GM11168 (cell line): ENCODE measurements around the gene KAT2B.

Experiments
- in situ Hi-C: fragments of 300-500 bp; cut with MboI; formaldehyde crosslinking; loops from one replicate; pipeline ENCODE4 v1.12.0; 2022; ENCODE audit warnings: low sequenced_read_pairs; ENCODE audit not compliant: unreplicated experiment

The KAT2B gene

GRCh38 chr3:20083953-20084352 is 43.7 kb downstream of the KAT2B start:
- in situ Hi-C loops = no loop called here

GRCh38 chr3:20091331-20092047 is 51.2 kb downstream of the KAT2B start:
- in situ Hi-C loops = no loop called here

- in situ Hi-C loops = no loop called here
Measured at GRCh38 chr3:20095470-20095869, 55.2 kb downstream of the KAT2B start.

GRCh38 chr3:20096135-20096685 is 56.0 kb downstream of the KAT2B start:
- in situ Hi-C loops = no loop called here

- in situ Hi-C loops = no loop called here
Measured at GRCh38 chr3:20097015-20097414, 56.8 kb downstream of the KAT2B start.

GRCh38 chr3:20099060-20099459 is 58.8 kb downstream of the KAT2B start:
- in situ Hi-C loops = no loop called here

GRCh38 chr3:20100151-20100550 is 59.9 kb downstream of the KAT2B start:
- in situ Hi-C loops = no loop called here

- in situ Hi-C loops = no loop called here
Measured at GRCh38 chr3:20101041-20101440, 60.8 kb downstream of the KAT2B start.

GRCh38 chr3:20103731-20104130 is 63.5 kb downstream of the KAT2B start:
- in situ Hi-C loops = no loop called here

GRCh38 chr3:20104167-20104661 is 64.0 kb downstream of the KAT2B start:
- in situ Hi-C loops = no loop called here

- in situ Hi-C loops = no loop called here
Measured at GRCh38 chr3:20105513-20106280, 65.5 kb downstream of the KAT2B start.

- in situ Hi-C loops = no loop called here
Measured at GRCh38 chr3:20107722-20108121, 67.5 kb downstream of the KAT2B start.

- in situ Hi-C loops = no loop called here
Measured at GRCh38 chr3:20108869-20109268, 68.6 kb downstream of the KAT2B start.

- in situ Hi-C loops = no loop called here
Measured at GRCh38 chr3:20110826-20111225, 70.6 kb downstream of the KAT2B start.

- in situ Hi-C loops = no loop called here
Measured at GRCh38 chr3:20111836-20112235, 71.6 kb downstream of the KAT2B start.

GRCh38 chr3:20121088-20121487 is 80.8 kb downstream of the KAT2B start:
- in situ Hi-C loops = no loop called here

- in situ Hi-C loops = no loop called here
Measured at GRCh38 chr3:20123131-20123652, 82.9 kb downstream of the KAT2B start.

GRCh38 chr3:20125289-20125688 is 85.0 kb downstream of the KAT2B start:
- in situ Hi-C loops = no loop called here

GRCh38 chr3:20125897-20126296 is 85.7 kb downstream of the KAT2B start:
- in situ Hi-C loops = no loop called here

GRCh38 chr3:20128358-20128757 is 88.1 kb downstream of the KAT2B start:
- in situ Hi-C loops = no loop called here

- in situ Hi-C loops = no loop called here
Measured at GRCh38 chr3:20130106-20130505, 89.9 kb downstream of the KAT2B start.
